Lower lobe of right lung (tissue), 2 donors: ENCODE results near the gene PPP1R13L. TPM values are rescaled to one million over a fixed set of nuclear protein-coding genes. Genes with fewer than 3 reads are reported as not detected.
A peak's percentile ranks its signal among the peaks of the same experiment; 100 is the strongest.
"Not testable (repeated sequence)": the region's sequence is repeated elsewhere in the genome, so short reads cannot be mapped to it uniquely, and the experiment has no call there.

Experiments
- ATAC-seq, 2 donors: fragments of 200-7000 bp; cut with Tn5 transposase; one replicate each; pipeline ENCODE4 v1.9.1; 2020 to 2022; ENCODE audit warnings: mild to moderate bottlenecking in 2 of 2, moderate library complexity in 2 of 2
- DNase-seq: peaks from one replicate; pipeline ENCODE4 v3.0.0-alpha.2; 2020
- H3K27ac ChIP-seq: fragments of 200-600 bp; one replicate; pipeline ENCODE4 v1.8.0; 2022
- H3K27me3 ChIP-seq: fragments of 200-600 bp; one replicate; pipeline ENCODE4 v1.8.0; 2022; ENCODE audit warnings: low read depth
- H3K36me3 ChIP-seq: fragments of 200-600 bp; one replicate; pipeline ENCODE4 v1.8.0; 2022; ENCODE audit warnings: mild to moderate bottlenecking
- H3K4me1 ChIP-seq: fragments of 200-600 bp; one replicate; pipeline ENCODE4 v1.8.0; 2022
- H3K4me3 ChIP-seq: fragments of 200-600 bp; one replicate; pipeline ENCODE4 v1.8.0; 2022; ENCODE audit warnings: mild to moderate bottlenecking
- H3K9me3 ChIP-seq: fragments of 200-600 bp; one replicate; pipeline ENCODE4 v1.8.0; 2022
- intact Hi-C: fragments of 100-400 bp; cut with DNase I; formaldehyde crosslinking; loops from one replicate; pipeline ENCODE4 v1.11.0; 2022
- total RNA-seq: library from RNA; stranded (reverse); fragmentation: NEBNext Ultra II Directional; extraction: Animal tissue kit (Norgen Biotek cat#: 25700); gene quantifications from one replicate; pipeline ENCODE4 v1.2.1, GENCODE V29; 2021
- TF ChIP-seq, protein P1 (sequence below): fragments of 200-600 bp; IDR thresholded peaks from one replicate; pipeline ENCODE4 v1.8.0; 2022; ENCODE audit warnings: antibody characterized with exemption, mild to moderate bottlenecking
- donor health status: DM: no; HTN: yes; CAD: no; lungs with severe emphysema.

PPP1R13L gene
- total RNA-seq, 1 donor from 2014 or later, result 43.8 TPM

DNA sequence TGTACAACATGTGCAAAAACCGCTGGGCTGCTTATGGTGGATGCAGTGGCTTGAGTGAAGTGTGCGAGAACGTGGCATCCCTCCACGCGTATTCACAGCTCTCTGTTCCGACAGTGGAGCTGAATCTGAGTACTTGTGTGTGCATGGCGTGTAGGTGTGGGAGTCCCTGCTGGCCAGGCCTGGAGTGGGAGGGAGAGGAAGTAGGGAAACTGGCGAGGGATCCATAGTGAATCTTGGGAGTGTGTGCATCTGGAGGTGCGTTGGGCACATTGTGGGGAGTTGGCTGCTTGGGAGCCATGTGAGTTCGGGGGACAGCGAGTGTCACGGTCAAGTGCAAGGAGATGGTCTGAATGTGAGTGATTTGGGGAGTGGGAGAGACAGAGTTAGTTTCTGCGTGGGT, 62.0 kb downstream of the PPP1R13L start:
- no peak for ATAC-seq
- DNase-seq, result no peak
- H3K4me1 ChIP-seq, result peaks cover 5% of the 10 kb centered on the region
- H3K27me3 ChIP-seq, result peaks cover 37% of the 10 kb centered on the region
- TF ChIP-seq, protein P1, sequence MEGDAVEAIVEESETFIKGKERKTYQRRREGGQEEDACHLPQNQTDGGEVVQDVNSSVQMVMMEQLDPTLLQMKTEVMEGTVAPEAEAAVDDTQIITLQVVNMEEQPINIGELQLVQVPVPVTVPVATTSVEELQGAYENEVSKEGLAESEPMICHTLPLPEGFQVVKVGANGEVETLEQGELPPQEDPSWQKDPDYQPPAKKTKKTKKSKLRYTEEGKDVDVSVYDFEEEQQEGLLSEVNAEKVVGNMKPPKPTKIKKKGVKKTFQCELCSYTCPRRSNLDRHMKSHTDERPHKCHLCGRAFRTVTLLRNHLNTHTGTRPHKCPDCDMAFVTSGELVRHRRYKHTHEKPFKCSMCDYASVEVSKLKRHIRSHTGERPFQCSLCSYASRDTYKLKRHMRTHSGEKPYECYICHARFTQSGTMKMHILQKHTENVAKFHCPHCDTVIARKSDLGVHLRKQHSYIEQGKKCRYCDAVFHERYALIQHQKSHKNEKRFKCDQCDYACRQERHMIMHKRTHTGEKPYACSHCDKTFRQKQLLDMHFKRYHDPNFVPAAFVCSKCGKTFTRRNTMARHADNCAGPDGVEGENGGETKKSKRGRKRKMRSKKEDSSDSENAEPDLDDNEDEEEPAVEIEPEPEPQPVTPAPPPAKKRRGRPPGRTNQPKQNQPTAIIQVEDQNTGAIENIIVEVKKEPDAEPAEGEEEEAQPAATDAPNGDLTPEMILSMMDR, result no peak
- H3K36me3 ChIP-seq, result no peaks in the 10 kb centered on the region
- no peak overlapping the region for H3K4me3 ChIP-seq
- intact Hi-C loops, result no loop called here
- no peaks in the 10 kb centered on the region for H3K9me3 ChIP-seq
- H3K27ac ChIP-seq, result no peak overlapping the region

DNA sequence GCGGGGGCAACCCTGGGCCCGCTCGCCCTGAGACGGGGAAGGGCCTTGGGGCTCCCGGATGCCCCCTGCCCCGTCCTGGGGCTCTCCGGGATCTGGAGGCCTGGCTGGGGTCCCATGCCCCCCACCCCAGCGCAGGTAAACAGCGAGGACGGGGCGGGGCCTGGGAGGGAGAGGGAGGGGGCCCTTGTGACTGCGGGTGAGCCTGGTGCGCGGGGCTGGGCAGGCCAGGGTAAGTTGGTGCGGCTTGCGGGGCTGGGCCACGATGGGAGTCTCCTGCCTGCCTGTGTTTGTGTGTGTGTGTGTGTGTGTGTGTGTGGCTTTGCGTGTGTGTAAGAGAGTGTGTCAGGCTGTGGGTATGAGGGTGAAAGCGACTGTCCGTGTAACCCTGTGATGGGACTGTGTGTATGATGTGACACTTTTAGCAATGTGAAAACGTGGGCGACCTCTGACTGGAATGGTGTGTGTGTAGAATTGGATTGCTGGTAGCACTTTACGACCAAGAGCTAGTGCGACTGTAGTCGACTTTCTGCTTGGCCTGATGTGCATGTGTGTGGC, 63.9 kb downstream of the PPP1R13L start:
- H3K27me3 ChIP-seq, result peaks cover 30% of the 10 kb centered on the region

DNA sequence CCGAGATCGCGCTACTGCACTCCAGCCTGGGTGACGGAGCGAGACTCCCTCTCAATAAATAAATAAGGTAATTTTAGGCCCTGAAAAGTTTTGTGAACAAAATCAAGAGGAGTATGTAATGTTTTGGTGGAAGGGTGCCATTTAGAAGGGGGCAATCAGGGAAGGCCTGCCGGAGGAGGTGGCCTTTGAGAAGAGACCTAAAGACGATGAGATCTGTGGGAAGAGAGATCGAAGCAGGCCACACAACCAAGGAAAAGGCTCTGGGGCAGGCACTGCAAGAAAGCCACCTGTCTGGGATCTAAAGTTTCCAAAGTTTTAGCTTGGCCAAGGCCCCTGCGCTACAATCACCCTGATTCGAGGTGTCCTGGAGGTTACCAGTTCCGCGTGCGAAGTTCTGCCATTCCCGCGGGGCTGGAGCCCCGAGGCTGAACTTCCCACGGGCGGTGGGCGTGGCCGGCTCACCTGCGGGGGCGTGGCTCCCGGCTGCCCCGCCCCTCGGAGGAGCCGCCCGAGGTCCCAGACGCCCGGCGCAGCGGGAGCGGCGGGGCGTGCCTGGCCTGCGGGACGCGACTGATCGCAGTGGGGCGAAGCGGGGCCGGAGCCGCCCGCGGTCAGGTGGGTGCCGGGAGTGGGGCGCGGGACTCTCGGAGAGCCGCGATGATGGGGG, 64.5 kb downstream of the PPP1R13L start, which contains the start of gene KLC3:
Gene KLC3 (plus strand): TSS at position 519 of the 667 bp plus-strand sequence. CDS start 4,792 bp downstream, outside the sequence.
- Histone ChIP-seq H3K4me1 (peaks cover 5% of the 10 kb centered on the region), H3K9me3 (no peaks in the 10 kb centered on the region), H3K27ac (no peak within 1 kb of the TSS), H3K36me3 (no peaks in the 10 kb centered on the region), H3K4me3 (peak within 1 kb of the TSS; percentile 45), H3K27me3 (peaks cover 24% of the 10 kb centered on the region)
- ATAC-seq (peak; percentile 85 to 91), DNase-seq (peak; percentile 59)
- intact Hi-C loops, result no loop called here
- TF ChIP-seq, protein P1, result no peak

More for the DNA sequence above, 63.9 kb downstream of the PPP1R13L start:
- intact Hi-C loops, result no loop called here
- Histone ChIP-seq H3K9me3 (no peaks in the 10 kb centered on the region), H3K27ac (no peak overlapping the region), H3K36me3 (no peaks in the 10 kb centered on the region), H3K4me1 (peaks cover 5% of the 10 kb centered on the region), H3K4me3 (peak overlapping the region; percentile 45)
- TF ChIP-seq, protein P1, result no peak
- ATAC-seq (peak; percentile 53 to 67), DNase-seq (no peak)

DNA sequence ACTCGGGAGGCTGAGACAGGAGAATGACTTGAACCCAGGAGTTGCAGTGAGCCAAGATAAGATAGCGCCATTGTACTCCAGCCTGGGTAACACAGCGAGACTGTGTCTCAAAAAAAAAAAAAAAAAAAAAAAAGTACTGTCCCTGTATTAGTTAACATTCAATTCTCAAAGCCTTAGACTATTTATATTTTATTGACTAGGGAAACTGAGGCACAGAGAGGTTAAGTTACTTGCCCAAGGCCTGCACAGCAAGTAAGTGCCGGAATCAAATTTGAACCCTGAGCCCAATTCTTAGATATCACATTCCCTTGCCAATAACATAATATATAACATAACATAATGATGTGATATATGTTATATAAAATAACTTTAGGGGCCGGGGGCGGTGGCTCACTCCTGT, 65.2 kb downstream of the PPP1R13L start:
- Histone ChIP-seq H3K9me3 (no peaks in the 10 kb centered on the region), H3K27ac (no peak overlapping the region), H3K27me3 (peaks cover 17% of the 10 kb centered on the region), H3K4me3 (no peak overlapping the region), H3K4me1 (peaks cover 5% of the 10 kb centered on the region), H3K36me3 (no peaks in the 10 kb centered on the region)
- DNase-seq, result no peak
- no peak for ATAC-seq
- intact Hi-C loops, result no loop called here
- TF ChIP-seq, protein P1, result no peak

DNA sequence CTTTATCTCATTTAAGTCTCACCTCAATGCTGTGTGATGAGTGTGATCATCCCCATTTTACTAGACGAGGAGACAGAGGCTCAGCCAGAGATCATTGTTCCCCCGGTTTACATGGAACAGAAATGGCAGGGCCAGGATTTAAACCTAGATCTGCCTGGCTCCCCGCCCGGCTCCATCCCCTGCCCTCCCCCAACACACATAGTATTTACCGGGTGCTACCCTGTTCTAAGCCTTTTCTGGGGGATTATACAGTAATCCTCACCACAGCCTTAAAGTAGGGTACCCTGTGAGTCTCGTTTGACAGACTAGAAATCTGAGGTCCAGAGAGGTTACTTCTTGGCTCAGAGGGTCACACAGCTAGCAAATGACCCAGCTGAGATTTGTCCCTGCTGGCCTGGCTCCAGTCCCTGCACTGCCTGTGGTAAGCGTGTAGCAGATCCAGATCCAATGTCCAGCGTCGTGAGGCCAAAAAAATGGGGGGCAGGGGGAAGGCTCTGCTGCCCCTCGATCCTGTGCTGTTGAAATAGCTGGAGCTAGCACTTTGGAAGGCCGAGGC, 68.1 kb downstream of the PPP1R13L start:
- H3K27me3 ChIP-seq, result peaks cover 17% of the 10 kb centered on the region
- ATAC-seq (no peak), DNase-seq (no peak)
- H3K4me1 ChIP-seq, result peaks cover 5% of the 10 kb centered on the region
- no peaks in the 10 kb centered on the region for H3K9me3 ChIP-seq
- no peaks in the 10 kb centered on the region for H3K36me3 ChIP-seq
- TF ChIP-seq, protein P1, result no peak
- H3K27ac ChIP-seq, result no peak overlapping the region
- intact Hi-C loops, result no loop called here
- H3K4me3 ChIP-seq, result no peak overlapping the region

DNA sequence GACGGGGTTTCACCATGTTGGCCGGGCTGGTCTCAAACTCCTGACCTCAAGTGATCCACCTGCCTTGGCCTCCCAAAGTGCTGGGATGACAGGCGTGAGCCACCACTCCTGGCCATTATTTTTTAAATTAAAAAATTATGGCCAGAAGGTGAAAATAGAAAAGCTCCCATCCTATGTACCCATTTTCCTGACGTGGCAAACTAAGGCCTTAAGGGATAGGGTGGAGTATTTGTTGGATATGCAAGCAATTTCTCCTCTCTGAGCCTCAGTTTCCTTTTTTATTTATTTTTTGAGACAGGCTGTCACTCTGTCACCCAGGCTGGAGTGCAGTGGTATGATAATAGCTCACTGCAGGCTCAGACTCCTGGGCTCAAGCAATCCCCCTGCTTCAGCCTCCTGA, 70.0 kb downstream of the PPP1R13L start:
- H3K27ac ChIP-seq, H3K4me1 ChIP-seq, H3K4me3 ChIP-seq, H3K9me3 ChIP-seq, DNase-seq, intact Hi-C loops, ATAC-seq, H3K36me3 ChIP-seq, H3K27me3 ChIP-seq: not testable (repeated sequence)
